HCT116 (cell line): Measurements from ENCODE around the gene SOAT2.

ENCODE experiments used
- ATF3 ChIP-seq: IDR thresholded peaks from 2 replicates; pipeline ENCODE4 v1.6.1; 2012
- EZH2 ChIP-seq: fragments of 200-600 bp; sonication (generic); IDR thresholded peaks from 2 replicates; pipeline ENCODE4 v1.6.1; 2017; ENCODE audit warnings: antibody characterized with exemption, mixed run types
- EZH2phosphoT487 ChIP-seq: fragments of 200-600 bp; IDR thresholded peaks from 2 replicates; pipeline ENCODE4 v1.6.1; 2018; ENCODE audit warnings: antibody characterized with exemption, borderline replicate concordance
- REST ChIP-seq: IDR thresholded peaks from 2 replicates; pipeline ENCODE4 v1.6.1; 2012; ENCODE audit warnings: low read depth
- TCF7L2 ChIP-seq: IDR thresholded peaks from 2 replicates; pipeline ENCODE4 v1.7.0; 2011; ENCODE audit warnings: borderline replicate concordance, inconsistent platforms; ENCODE audit not compliant: insufficient read depth, insufficient read length; ENCODE audit errors: extremely low read depth
- TF ChIP-seq, protein P1 (sequence below), 3 experiments: fragments of 200-600 bp in 1 of 3; sonication (generic) in 1 of 3; IDR thresholded peaks in 2 of 3; conservative IDR thresholded peaks in 1 of 3; 2 replicates each; pipeline ENCODE4 v1.5.1; 2012 to 2017; ENCODE audit warnings: low read depth in 2 of 3, low read length in 2 of 3, antibody characterized with exemption in 1 of 3, borderline replicate concordance in 1 of 3, control low read depth in 1 of 3, mild to moderate bottlenecking in 1 of 3, mixed read lengths in 1 of 3, mixed run types in 1 of 3, moderate library complexity in 1 of 3; ENCODE audit not compliant: insufficient read depth in 1 of 3

GRCh38 chr12:53120685-53121525, 17.6 kb downstream of the SOAT2 start:
- TF ChIP-seq, protein P1, sequence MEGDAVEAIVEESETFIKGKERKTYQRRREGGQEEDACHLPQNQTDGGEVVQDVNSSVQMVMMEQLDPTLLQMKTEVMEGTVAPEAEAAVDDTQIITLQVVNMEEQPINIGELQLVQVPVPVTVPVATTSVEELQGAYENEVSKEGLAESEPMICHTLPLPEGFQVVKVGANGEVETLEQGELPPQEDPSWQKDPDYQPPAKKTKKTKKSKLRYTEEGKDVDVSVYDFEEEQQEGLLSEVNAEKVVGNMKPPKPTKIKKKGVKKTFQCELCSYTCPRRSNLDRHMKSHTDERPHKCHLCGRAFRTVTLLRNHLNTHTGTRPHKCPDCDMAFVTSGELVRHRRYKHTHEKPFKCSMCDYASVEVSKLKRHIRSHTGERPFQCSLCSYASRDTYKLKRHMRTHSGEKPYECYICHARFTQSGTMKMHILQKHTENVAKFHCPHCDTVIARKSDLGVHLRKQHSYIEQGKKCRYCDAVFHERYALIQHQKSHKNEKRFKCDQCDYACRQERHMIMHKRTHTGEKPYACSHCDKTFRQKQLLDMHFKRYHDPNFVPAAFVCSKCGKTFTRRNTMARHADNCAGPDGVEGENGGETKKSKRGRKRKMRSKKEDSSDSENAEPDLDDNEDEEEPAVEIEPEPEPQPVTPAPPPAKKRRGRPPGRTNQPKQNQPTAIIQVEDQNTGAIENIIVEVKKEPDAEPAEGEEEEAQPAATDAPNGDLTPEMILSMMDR (IDR thresholded peaks at IDR 0.05 in 2 of 3, conservative IDR thresholded peaks at IDR 0.05 in 1 of 3; ENCODE audit: borderline replicate concordance in 1 of 3, insufficient read depth in 1 of 3, low read depth in 2 of 3, low read length in 2 of 3): no peak
- TF ChIP-seq REST (no peak), EZH2 (no peak), ATF3 (no peak), TCF7L2 (no peak), EZH2phosphoT487 (no peak)
